Stimulated activated CD8-positive, alpha-beta memory T cell treated with anti-CD3 and anti-CD28 coated beads, Interleukin-4, amount 100 ng/mL, for 48 hours (primary cell): Measurements from ENCODE around the gene PRR36.

Source experiments
- DNase-seq: peaks from one replicate; pipeline ENCODE4 v3.0.0-alpha.2; 2020

The PRR36 gene

DNA sequence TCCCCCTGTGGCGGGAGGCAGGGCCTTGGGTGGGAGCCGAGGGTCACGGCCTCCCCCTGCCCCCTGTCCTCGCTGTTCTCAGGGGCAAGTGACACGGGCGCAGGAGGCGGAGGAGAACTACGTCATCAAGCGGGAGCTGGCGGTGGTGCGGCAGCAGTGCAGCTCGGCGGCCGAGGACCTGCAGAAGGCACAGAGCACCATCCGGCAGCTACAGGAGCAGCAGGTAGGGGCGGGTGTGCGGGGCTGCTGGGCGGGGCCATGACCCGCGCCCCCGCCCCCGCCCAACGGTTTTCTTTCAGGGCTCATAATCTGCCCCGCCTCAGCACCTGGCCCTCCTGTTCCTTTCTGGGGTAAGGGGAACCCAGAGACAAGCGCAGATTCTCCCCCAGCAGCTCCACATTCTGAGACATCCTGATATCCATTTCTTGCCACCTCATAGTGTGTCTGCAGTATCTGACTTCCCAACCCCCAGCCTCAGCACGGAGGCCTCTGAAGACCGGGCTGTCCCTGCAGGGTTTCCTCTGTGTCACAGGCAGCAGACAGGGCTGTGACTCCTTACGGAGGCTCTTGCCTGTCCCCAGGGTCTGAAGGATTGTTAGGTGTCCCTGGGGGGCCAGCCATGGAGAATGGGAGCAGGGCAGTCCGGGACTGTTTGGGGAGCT lies 15.9 kb downstream of the PRR36 start:
- no peak for DNase-seq

DNA sequence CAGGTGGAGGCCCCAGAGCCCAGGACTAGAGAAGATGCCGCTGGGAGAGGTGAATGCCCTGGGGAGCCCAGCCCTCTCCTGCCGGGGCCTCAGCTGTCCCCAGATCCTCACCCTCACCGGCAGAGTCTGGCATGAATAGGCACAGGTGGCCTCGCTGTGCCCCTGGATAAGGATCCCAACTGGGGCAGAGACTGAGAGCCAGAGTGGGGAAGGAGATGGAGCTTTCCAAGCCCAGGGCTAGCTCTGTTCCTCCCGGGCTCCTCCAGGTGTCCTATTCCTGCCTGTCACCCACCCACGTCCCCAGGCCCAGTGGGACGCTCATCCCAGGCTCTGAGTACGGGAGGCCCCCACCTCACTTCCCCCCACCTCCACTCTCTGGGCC lies 16.5 kb downstream of the PRR36 start:
- DNase-seq: no peak

DNA sequence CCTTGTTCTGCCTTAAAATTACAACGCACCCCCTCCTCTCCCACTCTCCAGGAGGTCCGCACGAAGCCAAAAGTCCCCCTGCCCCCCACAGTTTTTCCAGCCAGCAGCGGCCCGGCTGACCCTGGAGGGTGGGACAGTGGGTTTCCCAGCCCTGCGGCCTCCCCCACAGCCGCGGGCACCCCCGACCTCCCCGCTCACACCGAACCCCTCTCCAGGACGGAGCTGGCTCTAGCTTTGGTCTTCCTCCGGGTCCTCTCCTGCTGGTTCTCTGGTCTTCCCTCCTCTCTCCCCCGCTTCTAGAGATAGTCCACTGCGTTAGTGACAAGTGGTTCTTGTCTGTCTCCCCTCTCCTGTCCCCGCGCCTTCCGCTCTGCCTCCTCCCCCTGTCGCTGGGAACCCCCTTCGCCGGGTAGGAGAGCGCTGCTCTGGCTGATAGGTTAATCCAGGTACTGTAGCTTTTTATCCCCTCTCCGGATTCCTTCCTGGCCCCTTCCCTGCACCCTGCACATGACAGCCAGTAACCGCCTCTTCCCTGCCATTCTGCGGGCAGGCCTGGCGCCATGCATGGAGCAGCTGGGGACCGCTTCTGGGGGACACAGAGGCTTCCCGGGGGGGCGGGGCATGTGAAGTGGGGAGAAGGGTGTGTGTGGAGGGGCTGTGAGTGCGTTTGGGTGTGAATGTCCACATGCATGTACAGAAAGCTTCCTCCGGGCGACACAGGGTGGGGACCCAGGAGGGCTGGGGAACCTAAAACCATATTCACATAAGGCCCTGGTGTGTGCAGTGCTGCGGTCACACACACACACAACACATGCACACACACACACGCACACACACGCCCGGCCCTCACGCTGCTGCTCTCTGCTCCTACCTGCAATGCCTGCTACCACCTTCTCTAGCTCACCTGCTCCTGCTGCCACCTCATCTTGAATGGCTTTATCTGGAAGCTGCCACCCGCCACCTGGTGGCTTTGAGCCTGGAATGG lies 17.2 kb downstream of the PRR36 start:
- no peak for DNase-seq

DNA sequence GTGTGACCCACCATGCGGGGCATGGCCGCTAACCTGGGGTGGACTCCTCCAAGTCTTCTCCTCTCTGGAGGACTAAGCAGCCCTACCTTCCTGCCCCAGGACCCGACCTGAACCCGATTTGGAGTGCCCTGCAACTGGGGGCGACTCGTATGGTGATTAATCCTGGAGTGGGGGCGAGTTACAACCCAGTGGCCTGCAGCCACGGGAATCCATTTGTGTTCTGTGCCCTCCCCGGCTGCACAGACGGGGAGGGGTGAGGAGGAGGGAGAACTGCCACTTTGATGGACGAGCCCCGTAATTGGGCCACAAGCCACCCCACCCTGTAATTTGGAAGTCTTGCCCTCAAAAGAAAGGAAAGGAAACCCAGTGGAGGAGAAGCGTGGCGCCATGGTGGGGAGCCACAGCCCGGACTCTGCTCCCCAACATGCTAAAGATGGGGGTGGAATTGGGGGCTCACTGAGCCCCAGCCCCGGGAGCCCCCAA lies 18.0 kb downstream of the PRR36 start:
- no peak for DNase-seq

DNA sequence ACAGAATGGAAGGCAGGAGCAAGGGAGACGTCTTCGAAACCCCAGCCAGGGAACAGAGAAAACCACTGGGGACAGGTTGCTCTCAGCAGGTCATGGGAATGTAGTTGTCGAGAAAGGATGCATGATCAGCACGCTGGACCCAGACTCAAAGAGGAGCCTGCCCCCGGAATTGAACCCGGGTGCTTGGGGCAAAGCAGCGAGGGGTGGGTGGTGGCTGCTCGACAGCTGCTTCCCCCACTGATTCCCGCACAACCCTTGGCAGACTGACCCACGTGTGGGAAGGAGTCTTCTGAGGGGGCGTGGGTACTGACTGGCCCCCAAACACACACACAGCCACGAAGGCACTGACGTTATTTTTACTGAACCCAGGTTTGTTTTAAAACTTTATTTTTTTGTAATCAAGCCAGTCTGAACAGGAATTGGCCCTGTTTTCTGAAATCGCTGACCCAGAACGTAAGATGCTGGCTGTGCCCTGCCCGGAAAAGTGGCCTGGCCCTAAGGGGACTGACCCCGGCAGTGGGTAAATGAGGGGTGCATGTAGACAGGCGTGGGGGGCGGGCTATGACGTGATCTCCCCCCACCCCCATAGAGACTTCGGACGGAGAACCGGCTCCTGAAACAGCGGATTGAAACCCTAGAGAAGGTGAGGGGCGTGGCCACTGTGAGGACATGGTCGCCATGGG lies 18.6 kb downstream of the PRR36 start:
- DNase-seq: no peak

DNA sequence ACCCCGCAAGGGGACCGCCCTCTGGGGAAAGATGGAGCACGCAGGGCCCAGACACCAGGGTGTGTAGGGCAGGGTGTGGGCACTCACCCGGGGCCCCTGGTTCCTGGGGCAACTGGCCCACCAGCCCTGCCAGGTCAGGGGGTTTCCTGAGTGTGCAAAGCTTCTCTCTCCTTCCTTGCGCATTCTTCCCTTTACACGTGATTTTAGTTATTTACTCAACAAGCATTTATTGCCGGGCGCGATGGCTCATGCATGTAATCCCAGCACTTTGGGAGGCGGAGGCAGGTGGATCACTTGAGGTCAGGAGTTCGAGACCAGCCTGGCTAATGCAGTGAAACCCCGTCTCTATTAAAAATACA lies 20.4 kb downstream of the PRR36 start:
- DNase-seq: no peak

DNA sequence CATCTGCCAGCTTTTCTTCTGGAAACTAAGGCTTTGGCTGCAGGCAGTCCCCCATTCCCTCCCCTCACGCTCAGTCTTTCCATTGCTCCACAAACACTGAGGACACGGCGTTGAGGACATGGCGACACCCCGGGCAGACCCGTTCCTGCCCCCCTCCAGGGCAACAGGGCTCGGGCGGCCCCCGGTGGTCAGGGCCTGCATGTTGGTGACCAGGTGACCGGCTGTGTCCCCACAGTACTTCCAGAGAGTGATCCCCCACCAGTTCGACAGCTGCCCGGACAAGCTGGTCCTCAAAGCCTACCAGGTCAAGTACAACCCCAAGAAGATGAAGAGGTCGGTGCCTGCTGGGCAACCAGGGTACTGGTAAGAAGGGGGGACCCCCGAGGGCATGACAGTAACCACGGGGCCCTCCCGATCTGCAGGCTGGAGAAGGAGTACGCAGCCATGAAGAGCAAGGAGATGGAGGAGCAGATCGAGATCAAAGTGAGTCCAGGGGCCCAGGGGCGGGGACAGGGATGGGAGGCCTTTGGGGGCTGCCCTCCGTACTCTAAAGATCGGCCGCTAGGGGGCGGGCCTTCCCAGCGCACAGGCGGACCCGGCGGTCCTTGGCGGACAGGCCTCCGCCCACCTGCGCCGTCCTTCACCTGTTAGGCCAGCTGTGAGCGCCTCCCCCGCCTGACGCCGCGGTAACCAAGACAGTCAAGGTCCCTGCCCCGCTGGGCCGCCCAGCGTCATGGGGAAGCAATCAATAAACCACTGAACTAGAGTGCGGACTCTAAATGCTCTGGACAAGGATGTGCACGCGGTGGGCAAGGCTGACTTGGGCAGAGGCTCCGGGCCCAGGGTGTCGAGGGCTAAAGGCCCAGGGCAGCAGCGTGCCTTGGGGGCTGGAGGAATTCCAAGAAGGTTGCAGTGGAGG lies 21.1 kb downstream of the PRR36 start:
- peak; percentile 87 for DNase-seq

DNA sequence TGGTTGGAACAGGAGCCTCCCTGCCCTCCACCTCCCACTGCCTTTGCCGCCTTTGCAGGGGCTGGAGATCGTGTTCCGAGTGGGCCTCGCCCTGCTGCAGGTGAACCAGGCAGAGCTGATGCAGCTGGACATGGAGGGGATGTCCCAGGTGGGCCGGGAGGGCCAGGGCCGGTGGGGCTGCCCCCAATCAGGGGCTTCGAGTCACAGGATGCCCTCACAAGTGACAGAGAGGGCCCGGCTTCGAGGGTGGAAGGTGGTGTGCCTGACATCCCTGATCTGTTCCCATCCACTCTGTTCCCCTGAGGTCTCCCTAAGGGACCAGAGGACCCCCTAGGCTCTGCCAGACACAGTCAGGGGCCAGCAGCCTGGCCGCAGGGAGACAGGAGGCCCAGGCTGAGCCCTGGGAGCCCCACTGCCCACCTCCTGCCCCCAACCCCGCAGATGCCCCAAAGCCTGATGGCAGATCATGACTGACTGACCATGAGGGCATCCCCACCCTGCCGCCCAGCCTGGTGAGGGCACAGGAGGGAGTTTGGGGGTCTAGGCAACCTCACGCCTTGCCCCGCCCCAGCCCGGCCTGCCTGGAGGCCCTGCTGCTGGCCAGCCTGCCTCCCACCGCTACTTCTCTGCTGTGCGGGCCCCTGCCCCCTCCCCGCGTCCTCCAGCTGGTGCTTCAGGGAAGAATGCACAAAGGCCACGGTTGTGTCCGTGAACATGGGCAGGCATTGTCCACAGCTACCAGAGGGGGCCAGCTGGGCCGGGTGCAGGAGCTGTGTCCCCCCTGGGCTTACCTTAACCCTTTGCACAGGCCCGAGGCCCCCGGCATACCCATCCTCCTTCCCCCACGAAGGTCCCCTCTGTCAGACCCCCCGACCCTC lies 22.3 kb downstream of the PRR36 start:
- DNase-seq: no peak

DNA sequence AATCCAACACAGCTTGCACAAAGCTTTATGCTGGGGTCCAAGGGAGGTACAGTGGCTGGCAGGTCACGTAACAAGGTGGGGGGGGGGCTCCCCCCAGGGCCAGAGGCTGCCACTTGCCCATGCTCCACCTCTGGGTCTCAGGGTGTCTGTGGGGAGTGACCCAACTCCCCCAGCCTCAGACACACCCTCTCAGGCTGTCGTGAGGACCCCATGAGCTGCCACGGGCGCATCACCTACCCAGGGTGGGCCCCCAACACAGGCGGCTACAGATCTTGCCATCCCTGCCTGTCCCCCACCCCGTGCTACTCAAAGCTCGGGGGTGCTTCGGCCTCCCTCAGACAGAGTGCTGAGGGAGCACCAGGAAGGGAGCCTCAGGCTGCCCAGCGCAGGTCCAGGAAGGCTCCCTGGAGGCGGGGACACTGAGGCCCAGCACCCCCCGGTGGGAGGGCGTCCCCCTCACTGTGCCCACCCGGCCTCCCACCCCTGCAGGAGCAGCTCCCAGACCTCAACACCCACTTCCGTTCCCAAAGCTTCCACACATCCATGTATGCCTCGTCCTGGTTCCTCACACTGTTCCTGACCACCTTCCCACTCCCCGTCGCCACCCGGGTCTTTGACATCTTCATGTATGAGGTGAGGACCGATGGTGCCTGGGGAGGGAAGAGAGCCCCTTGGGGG lies 23.1 kb downstream of the PRR36 start:
- no peak for DNase-seq

DNA sequence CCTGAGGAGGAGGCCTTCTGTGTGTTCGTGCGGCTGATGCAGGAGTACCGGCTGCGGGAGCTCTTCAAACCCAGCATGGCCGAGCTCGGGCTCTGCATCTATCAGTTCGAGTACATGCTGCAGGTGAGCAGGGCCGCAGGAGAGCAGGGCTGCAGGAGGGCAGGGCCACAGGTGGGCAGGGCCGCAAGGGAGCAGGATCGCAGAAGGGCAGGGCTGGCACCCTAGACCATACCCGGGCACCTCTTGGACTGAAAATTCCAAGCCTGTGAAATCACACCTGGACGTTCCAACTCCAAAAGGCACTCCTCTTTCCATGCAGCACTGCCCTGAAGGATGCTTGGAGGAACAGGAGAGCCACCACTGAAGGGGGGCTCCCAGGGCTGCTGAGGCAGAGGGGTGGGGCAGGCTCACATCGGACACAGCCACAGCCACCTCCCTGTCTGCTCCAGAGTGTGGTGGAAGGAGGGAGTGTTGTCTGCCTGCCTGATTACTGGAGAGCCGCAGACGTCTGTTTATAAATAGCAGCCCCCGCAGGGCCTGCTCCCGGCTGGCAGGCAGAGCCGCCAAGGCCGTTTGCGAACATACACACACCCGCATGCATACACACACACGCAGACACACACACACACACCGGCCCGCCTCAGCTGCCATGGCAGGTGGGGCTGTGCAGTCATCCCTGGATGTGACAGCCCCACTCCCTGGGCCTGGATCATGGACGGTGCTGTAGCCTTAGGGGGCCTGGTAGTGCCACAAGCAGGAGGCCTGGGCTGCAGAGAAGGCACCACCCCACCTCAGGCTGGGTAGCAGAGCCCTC lies 24.0 kb downstream of the PRR36 start:
- no peak for DNase-seq

DNA sequence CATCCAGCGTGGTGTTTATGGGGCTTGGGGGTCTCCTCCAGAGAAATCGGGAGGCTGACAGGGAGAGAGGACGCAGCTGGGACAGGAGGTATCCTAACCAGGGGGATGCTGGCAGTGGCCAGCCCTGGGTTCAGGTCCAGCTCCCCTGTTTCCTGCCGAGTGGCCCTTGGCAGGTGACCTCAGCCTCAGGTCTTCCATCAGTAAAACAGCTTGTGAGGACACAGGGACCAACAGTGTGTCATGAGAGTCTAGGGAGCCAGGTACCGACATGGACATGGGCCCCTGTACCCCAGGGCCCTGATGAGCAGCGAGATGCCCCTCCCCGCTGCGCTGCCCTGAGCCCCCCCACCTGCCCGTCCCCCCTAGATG lies 24.6 kb downstream of the PRR36 start:
- no peak for DNase-seq

DNA sequence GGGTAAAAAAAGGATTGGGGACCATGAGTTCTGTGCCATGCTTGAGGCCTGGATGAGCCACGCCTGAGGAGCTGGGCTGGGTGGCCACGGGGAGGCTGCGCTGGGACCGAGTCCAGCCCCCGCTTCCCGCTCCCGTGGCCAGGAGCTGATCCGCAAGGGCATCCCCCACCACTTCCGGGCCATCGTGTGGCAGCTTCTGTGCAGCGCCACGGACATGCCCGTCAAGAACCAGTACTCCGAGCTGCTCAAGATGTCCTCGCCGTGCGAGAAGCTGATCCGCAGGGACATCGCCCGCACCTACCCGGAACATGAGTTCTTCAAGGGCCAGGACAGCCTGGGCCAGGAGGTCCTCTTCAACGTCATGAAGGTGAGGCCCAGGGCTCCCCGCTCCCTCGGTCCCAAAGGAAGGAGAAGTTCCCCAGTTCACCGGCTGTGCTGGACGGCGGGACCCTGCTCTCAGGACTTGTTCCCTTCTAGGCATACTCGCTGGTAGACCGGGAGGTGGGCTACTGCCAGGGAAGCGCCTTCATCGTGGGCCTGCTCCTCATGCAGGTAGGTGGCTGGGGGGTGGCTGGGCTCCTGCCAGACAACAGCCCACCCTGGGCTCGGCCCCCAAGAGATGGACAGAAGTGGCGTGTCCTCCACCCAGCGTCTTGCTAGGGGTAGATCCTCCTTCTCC lies 25.3 kb downstream of the PRR36 start:
- no peak for DNase-seq

DNA sequence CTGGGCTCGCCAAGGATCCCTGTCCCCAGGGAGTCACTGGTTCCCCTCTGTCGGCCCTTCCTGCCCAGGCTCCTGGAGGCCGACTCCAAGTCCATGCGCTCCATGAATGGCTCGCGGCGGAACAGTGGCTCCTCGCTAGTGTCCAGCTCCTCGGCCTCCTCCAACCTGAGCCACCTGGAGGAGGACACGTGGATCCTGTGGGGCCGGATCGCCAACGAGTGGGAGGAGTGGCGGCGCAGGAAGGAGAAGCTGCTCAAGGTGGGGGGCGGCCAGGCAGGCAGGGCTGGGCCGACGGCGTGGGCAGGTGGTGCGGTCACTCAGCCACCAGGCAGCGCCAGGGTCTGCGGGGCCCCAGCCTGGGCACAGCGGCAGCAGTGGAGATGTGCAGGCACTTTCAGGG lies 26.5 kb downstream of the PRR36 start:
- no peak for DNase-seq

DNA sequence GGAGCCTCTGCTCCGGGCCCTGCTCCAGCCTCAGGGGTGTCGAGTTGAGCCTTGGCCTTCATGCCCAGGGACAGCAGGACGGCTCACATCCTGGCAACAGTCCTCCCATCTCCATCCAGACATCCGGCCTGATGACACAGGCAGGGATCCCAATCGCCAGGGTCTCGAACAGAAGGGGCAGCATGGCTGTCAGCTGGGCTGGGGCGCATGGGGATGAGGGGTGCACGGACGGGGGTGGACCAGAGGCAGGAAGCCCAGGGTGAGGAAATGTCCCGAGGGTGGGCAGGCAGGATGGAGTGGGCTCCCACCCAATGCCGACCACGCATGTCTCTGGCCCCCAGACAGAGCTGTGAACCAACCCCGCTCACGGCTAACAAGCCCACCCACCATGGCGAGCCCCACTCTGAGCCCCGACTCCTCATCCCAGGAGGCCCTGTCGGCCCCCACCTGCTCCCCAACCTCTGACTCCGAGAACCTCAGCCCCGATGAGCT lies 28.0 kb downstream of the PRR36 start:
- DNase-seq: no peak

DNA sequence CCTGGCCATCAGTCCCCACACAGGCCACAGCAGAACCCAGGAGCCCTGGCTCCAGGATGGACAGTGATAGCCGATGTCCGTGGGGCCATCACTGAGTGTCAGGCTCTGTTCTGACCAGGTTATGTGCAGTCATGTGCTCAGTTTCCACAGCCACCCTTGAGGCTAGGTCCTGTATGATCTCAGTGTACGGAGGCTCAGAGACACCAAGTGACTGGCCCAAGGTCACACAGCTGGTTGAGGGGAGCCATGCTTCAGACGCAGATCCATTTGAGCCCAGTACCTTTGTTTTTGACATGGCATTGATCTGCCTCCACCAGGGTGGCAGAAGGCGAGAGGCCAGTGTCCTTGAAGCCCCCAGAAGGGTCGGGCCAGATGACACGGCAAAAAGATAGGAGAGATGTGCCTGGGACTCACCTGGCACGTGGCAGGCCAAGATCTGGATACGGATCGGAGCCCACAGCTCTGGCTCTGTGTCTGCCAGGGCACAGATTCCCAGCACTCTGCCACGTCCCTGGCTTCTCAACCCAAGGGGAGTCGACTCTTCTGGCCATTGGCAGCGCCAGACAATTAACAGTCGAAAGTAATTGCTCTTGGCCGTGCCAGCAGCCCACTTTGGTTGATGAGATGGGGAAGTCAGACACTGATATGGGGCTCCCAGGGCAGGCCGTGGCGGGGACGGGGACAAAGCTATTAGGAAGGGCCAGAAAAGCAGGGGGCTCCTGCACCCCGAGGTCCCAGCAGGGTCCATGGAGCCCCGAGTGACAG lies 28.6 kb downstream of the PRR36 start:
- DNase-seq: no peak

DNA sequence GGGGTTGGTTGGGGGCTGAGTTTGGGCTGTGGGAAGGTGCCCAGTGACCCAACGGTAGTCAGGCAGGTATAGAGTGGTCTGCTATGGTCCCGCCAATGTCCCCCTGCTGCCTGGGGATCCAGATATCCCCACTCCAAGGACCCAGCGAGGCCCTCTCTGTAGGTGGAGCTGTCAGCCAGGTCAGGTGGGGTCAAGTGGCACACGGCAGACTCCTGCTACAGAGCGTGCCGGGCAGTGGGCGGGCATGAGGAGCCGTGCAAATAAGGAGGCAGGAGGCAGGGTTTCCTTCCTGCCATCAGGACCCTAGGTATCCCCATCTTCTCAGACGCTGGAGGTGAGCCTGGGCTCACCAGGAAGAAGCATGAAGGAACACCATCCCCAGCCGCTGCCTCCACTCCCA lies 29.2 kb downstream of the PRR36 start:
- DNase-seq: no peak

DNA sequence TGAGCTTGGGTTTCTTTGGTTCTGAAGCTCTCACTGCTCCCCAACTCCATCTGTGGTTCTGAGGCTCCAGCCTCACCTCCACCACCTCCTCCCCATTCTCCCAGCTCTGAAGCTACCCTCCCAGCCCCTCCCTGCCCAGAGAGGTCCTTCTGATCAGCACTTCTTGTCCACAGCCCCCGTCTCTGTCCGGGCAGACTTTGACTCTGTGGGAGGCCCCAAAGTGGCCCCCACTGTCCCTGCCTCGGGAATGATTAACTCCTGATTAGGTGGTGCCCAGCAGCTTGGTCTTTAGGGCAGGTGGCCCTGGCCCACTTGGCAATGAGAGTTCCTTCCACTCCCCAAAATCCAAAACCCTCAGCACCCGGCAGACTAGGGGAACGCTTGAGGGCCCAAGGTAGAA lies 29.8 kb downstream of the PRR36 start:
- no peak for DNase-seq

DNA sequence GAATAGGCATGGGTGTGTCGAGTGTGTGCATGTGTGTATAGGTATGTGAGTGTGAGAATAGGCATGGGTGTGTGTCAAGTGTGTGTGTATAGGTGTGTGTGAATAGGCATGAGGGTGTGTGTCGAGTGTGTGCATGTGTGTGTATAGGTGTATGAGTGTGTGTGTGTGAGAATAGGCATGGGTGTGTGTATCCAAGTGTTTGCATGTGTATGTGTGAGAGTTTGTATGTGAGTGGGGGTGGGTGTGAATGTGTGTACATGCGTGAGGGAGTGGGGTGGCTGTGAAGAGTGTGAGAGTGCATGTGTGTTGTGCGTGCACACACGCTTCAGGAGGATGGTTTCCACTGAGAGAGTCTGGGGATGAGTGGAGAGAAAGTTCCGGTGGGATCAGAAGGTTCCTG lies 30.7 kb downstream of the PRR36 start:
- DNase-seq: no peak
